Gastrocnemius medialis (tissue), 4 donors: ENCODE data around the gene ARTN. TPM values are rescaled to one million over a fixed set of nuclear protein-coding genes. Genes with fewer than 3 reads are reported as not detected.
A peak's percentile ranks its signal among the peaks of the same experiment; 100 is the strongest.

Source experiments
- ATAC-seq, 2 donors: fragments of 150-250 bp; one replicate each; pipeline ENCODE4 v1.9.1; 2016
- DNase-seq, 2 donors: peaks; one replicate each; pipeline ENCODE4 v3.0.0-alpha.2; 2019
- H3K27ac ChIP-seq, 4 donors: fragments of 200-600 bp; sonication (generic); 1 replicate in 1 of 4; 2 replicates in 3 of 4; pipeline ENCODE4 v1.5.1; 2016 to 2018; ENCODE audit warnings: mild to moderate bottlenecking in 2 of 4, moderate library complexity in 1 of 4
- H3K27me3 ChIP-seq, 3 donors: fragments of 200-600 bp; sonication (generic) in 2 of 3; 1 replicate in 1 of 3; 2 replicates in 2 of 3; pipeline versions ENCODE4 v1.5.1 to v1.6.0; 2016 to 2019; ENCODE audit warnings: mild to moderate bottlenecking in 1 of 3, moderate library complexity in 1 of 3
- H3K36me3 ChIP-seq, 2 donors: fragments of 200-600 bp; sonication (generic) in 1 of 2; one replicate each; pipeline ENCODE4 v1.5.1; 2017 to 2018
- H3K4me1 ChIP-seq, 2 donors: fragments of 200-600 bp; sonication (generic) in 1 of 2; one replicate each; pipeline ENCODE4 v1.5.1; 2016 to 2017; ENCODE audit warnings: mild to moderate bottlenecking in 2 of 2
- H3K4me3 ChIP-seq, 4 donors: fragments of 200-600 bp; sonication (generic) in 3 of 4; 1 replicate in 1 of 4; 2 replicates in 3 of 4; pipeline ENCODE4 v1.5.1; 2016 to 2019; ENCODE audit warnings: mild to moderate bottlenecking in 2 of 4
- H3K9me3 ChIP-seq, 3 donors: fragments of 200-600 bp; sonication (generic) in 2 of 3; 1 replicate in 1 of 3; 2 replicates in 2 of 3; pipeline ENCODE4 v1.5.1; 2016 to 2019
- CTCF ChIP-seq, 5 experiments: fragments of 450-650 bp in 3 of 5; fragments of 200-600 bp in 2 of 5; sonication (generic) in 2 of 5; IDR thresholded peaks in 4 of 5; conservative IDR thresholded peaks in 1 of 5; 1 replicate in 4 of 5; 2 replicates in 1 of 5; pipeline ENCODE4 v1.5.1; 2016 to 2019; ENCODE audit warnings: antibody characterized with exemption in 5 of 5, mild to moderate bottlenecking in 3 of 5, moderate library complexity in 3 of 5
- POLR2A ChIP-seq, 2 donors: fragments of 450-650 bp; IDR thresholded peaks; one replicate each; pipeline ENCODE4 v1.6.1; 2017; ENCODE audit warnings: antibody characterized with exemption in 2 of 2, mild to moderate bottlenecking in 2 of 2, moderate library complexity in 2 of 2
- in situ Hi-C, 4 donors: fragments of 200-750 bp; cut with MboI; loops; one replicate each; pipeline versions ENCODE4 v1.15.0 to v1.8.0; 2017; ENCODE audit warnings: low sequenced_read_pairs in 4 of 4
- intact Hi-C: fragments of 100-400 bp; cut with DNase I; formaldehyde crosslinking; loops from one replicate; pipeline ENCODE4 v1.15.1; 2023; ENCODE audit warnings: low total_unique reads
- total RNA-seq, 4 donors: library from RNA; depleted of rRNA; stranded (reverse); fragments of >200 nt; gene quantifications; one replicate each; pipeline versions ENCODE4 v1.1.0 to v1.2.3, GENCODE V29; 2016

ARTN gene
- total RNA-seq, 4 donors from 2014 or later = 0.25 to 1.8 TPM; not detected in 2

GRCh38 chr1:43945674-43946235 lies 12.2 kb downstream of the ARTN start:
- intact Hi-C loops = loop anchor here (1.0 to 5.0 kb wide), 6 partner anchors 24 to 238 kb away; partner anchors contain the start of genes ATP6V0B and ST3GAL3

GRCh38 chr1:43946236-43947060 lies 12.8 kb downstream of the ARTN start, which contains the start of gene IPO13:
IPO13 (plus strand) TSS chr1:43946950; CDS start chr1:43947601, 651 bp downstream.
- peak within 1 kb of the TSS; percentile 73 to 85 (median 80) for H3K4me3 ChIP-seq
- in situ Hi-C loops = loop anchor here in 2 of 4 donors (25.0 kb wide), 1 partner anchor 409 kb away; the partner anchor contains the start of gene PTPRF (in 2 of the 2)
- intact Hi-C loops = loop anchor here (1.0 to 5.0 kb wide), 6 partner anchors 23 to 239 kb away; partner anchors contain the start of genes ATP6V0B and ST3GAL3
- H3K4me1 ChIP-seq = peaks cover 52 to 55% of the 10 kb centered on the region in 2 donors
- DNase-seq = peak; percentile 95 to 97
- H3K27me3 ChIP-seq = no peaks in the 10 kb centered on the region
- H3K9me3 ChIP-seq = no peaks in the 10 kb centered on the region
- peak; percentile 80 for ATAC-seq
- H3K36me3 ChIP-seq = peaks cover 0 to 12% of the 10 kb centered on the region in 2 donors
- TF ChIP-seq POLR2A (IDR thresholded peaks at IDR 0.05) (peak; percentile 90 to 96), CTCF (IDR thresholded peaks at IDR 0.05 in 4 of 5, conservative IDR thresholded peaks at IDR 0.05 in 1 of 5) (peak; percentile 67 to 88 (median 85))
- peak within 1 kb of the TSS; percentile 90 to 97 (median 94) for H3K27ac ChIP-seq

More at GRCh38 chr1:43945674-43946235, 12.2 kb downstream of the ARTN start:
- DNase-seq = no peak
- Histone ChIP-seq H3K4me3 (peak overlapping the region; percentile 73 to 85 (median 80)), H3K4me1 (peaks cover 45 to 48% of the 10 kb centered on the region in 2 donors), H3K36me3 (peaks cover 0 to 12% of the 10 kb centered on the region in 2 donors), H3K27ac (peak overlapping the region; percentile 90 to 97 (median 94)), H3K9me3 (no peaks in the 10 kb centered on the region), H3K27me3 (no peaks in the 10 kb centered on the region)
- no peak for ATAC-seq
- in situ Hi-C loops = loop anchor here in 2 of 4 donors (25.0 kb wide), 1 partner anchor 408 kb away; the partner anchor contains the start of gene PTPRF (in 2 of the 2)
- TF ChIP-seq POLR2A (IDR thresholded peaks at IDR 0.05) = no peak
- TF ChIP-seq CTCF (IDR thresholded peaks at IDR 0.05 in 4 of 5, conservative IDR thresholded peaks at IDR 0.05 in 1 of 5) = no peak

GRCh38 chr1:43947061-43947873 lies 13.7 kb downstream of the ARTN start:
- DNase-seq = peak; percentile 45 to 86
- H3K36me3 ChIP-seq = peaks cover 0 to 12% of the 10 kb centered on the region in 2 donors
- no peaks in the 10 kb centered on the region for H3K9me3 ChIP-seq
- in situ Hi-C loops (loop anchor here in 2 of 4 donors (25.0 kb wide), 1 partner anchor 410 kb away; the partner anchor contains the start of gene PTPRF (in 2 of the 2)), intact Hi-C loops (loop anchor here (2.0 to 5.0 kb wide), 4 partner anchors 66 to 240 kb away; partner anchors contain the start of gene ST3GAL3)
- ATAC-seq = peak; percentile 63 to 65
- peaks cover 60 to 63% of the 10 kb centered on the region in 2 donors for H3K4me1 ChIP-seq
- TF ChIP-seq CTCF (IDR thresholded peaks at IDR 0.05 in 4 of 5, conservative IDR thresholded peaks at IDR 0.05 in 1 of 5) = no peak
- TF ChIP-seq POLR2A (IDR thresholded peaks at IDR 0.05) = peak; percentile 35 to 62
- H3K4me3 ChIP-seq = peak overlapping the region; percentile 73 to 85 (median 80)
- no peaks in the 10 kb centered on the region for H3K27me3 ChIP-seq
- H3K27ac ChIP-seq = peak overlapping the region; percentile 90 to 97 (median 94)
